HCT116 (cell line): ENCODE data around the gene SEC24B. TPM values are rescaled to one million over a fixed set of nuclear protein-coding genes. Genes with fewer than 3 reads are reported as not detected.

Experiments used
- ATAC-seq: fragments of 200-7000 bp; cut with Tn5 transposase; 2 replicates; pipeline ENCODE4 v1.9.1; 2020; ENCODE audit warnings: mild to moderate bottlenecking, moderate library complexity
- BruUV-seq: library from RNA; stranded (reverse); fragments of 400-500 nt; replicated peaks from 2 replicates; lab custom pipeline; 2021; lab: Mats Ljungman, UMichigan
- CTCF ChIA-PET: fragments of 300-600 bp; sonication (Branson Sonifier 250); formaldehyde crosslinking; loops from one replicate; lab custom pipeline; 2021; ENCODE audit warnings: antibody characterized with exemption; lab: Charles Lee
- POLR2A ChIA-PET: fragments of 300-600, 350-600 bp; sonication (Branson Sonifier 250); formaldehyde crosslinking; loops from one replicate; lab custom pipeline; 2021; ENCODE audit warnings: antibody characterized with exemption; lab: Charles Lee
- RAD21 ChIA-PET, 2 experiments: fragments of 300-600 bp; sonication (Branson Sonifier 250); formaldehyde crosslinking; loops; one replicate each; lab custom pipeline; 2023; ENCODE audit warnings: low total read pairs in 2 of 2; ENCODE audit not compliant: uncharacterized antibody in 2 of 2, unreplicated experiment in 2 of 2, low non-redundant PET in 1 of 2; lab: Charles Lee
- DNase-seq: peaks from one replicate; pipeline ENCODE4 v3.0.0-alpha.2; 2010; ENCODE audit warnings: low read depth, low spot score
- H2AFZ ChIP-seq: fragments of 200-600 bp; shearing (Covaris generic), sonication (generic); 2 replicates; pipeline ENCODE4 v1.6.1; 2017; ENCODE audit warnings: low read depth, mixed run types, mixed read lengths, antibody characterized with exemption, low read length; ENCODE audit not compliant: poor library complexity, severe bottlenecking
- H3K27ac ChIP-seq: 2 replicates; pipeline ENCODE4 v1.5.1; 2012; ENCODE audit warnings: low read depth, low read length
- H3K27me3 ChIP-seq: fragments of 200-600 bp; sonication (generic); 2 replicates; pipeline ENCODE4 v1.6.1; 2016; ENCODE audit warnings: mixed run types, low read length, mixed read lengths; ENCODE audit not compliant: insufficient read depth
- H3K36me3 ChIP-seq, 2 experiments: fragments of 200-500 bp in 1 of 2; fragments of 200-600 bp in 1 of 2; sonication (Bioruptor generic) in 1 of 2; sonication (generic) in 1 of 2; 2 replicates each; pipeline versions ENCODE4 v1.5.1 to v1.6.1; 2014 to 2016; ENCODE audit warnings: low read length in 2 of 2, inconsistent platforms in 1 of 2, mixed read lengths in 1 of 2, mixed run types in 1 of 2; ENCODE audit not compliant: insufficient read depth in 2 of 2, control insufficient read depth in 1 of 2
- H3K4me1 ChIP-seq, 2 experiments: fragments of 200-600 bp in 1 of 2; sonication (generic) in 1 of 2; 2 replicates each; pipeline versions ENCODE4 v1.5.1 to v1.6.1; 2012 to 2017; ENCODE audit warnings: low read length in 2 of 2, inconsistent platforms in 1 of 2, mild to moderate bottlenecking in 1 of 2, mixed read lengths in 1 of 2, mixed run types in 1 of 2, moderate library complexity in 1 of 2; ENCODE audit not compliant: insufficient read depth in 2 of 2, control insufficient read depth in 1 of 2
- H3K4me2 ChIP-seq: fragments of 200-600 bp; sonication (generic); 2 replicates; pipeline ENCODE4 v1.6.1; 2017; ENCODE audit warnings: mixed run types, low read length, mixed read lengths
- H3K4me3 ChIP-seq, 2 experiments: fragments of 200-600 bp in 1 of 2; sonication (generic) in 1 of 2; replicated peaks in 1 of 2; 2 replicates each; pipeline ENCODE4 v1.5.1; 2011 to 2016; ENCODE audit warnings: low read length in 2 of 2, control low read depth in 1 of 2, low read depth in 1 of 2, mild to moderate bottlenecking in 1 of 2, mixed read lengths in 1 of 2, mixed run types in 1 of 2
- H3K79me2 ChIP-seq: fragments of 200-600 bp; sonication (generic); 2 replicates; pipeline ENCODE4 v1.6.1; 2017; ENCODE audit warnings: mild to moderate bottlenecking, mixed run types, low read length, moderate library complexity, mixed read lengths; ENCODE audit not compliant: insufficient read depth
- H3K9ac ChIP-seq: fragments of 200-600 bp; sonication (generic); 2 replicates; pipeline ENCODE4 v1.6.1; 2016; ENCODE audit warnings: low read length, mixed read lengths
- H3K9me2 ChIP-seq: fragments of 200-600 bp; sonication (generic), shearing (Covaris generic); 2 replicates; pipeline ENCODE4 v1.6.1; 2017; ENCODE audit warnings: mixed run types, mild to moderate bottlenecking, moderate library complexity; ENCODE audit not compliant: insufficient read depth
- H3K9me3 ChIP-seq, 2 experiments: fragments of 200-500 bp in 1 of 2; fragments of 200-600 bp in 1 of 2; sonication (Bioruptor generic) in 1 of 2; sonication (generic) in 1 of 2; 2 replicates each; pipeline ENCODE4 v1.6.1; 2014 to 2017; ENCODE audit warnings: low read length in 2 of 2, mixed read lengths in 2 of 2, inconsistent platforms in 1 of 2, low read depth in 1 of 2, mild to moderate bottlenecking in 1 of 2, mixed run types in 1 of 2, moderate library complexity in 1 of 2; ENCODE audit not compliant: control insufficient read depth in 1 of 2, insufficient read depth in 1 of 2
- H4K20me1 ChIP-seq: fragments of 200-600 bp; sonication (generic), shearing (Covaris generic); 2 replicates; pipeline ENCODE4 v1.6.1; 2017; ENCODE audit warnings: mixed run types, mild to moderate bottlenecking, moderate library complexity; ENCODE audit not compliant: insufficient read depth
- CEBPB ChIP-seq: IDR thresholded peaks from 2 replicates; pipeline ENCODE4 v1.6.1; 2012; ENCODE audit warnings: low read depth
- EGR1 ChIP-seq: IDR thresholded peaks from 2 replicates; pipeline ENCODE4 v1.6.1; 2012; ENCODE audit warnings: low read depth
- ELF1 ChIP-seq: IDR thresholded peaks from 2 replicates; pipeline ENCODE4 v1.6.1; 2012; ENCODE audit warnings: low read depth, borderline replicate concordance
- POLR2A ChIP-seq: IDR thresholded peaks from 2 replicates; pipeline ENCODE4 v1.7.0; 2011; ENCODE audit warnings: borderline replicate concordance; ENCODE audit not compliant: insufficient read depth, insufficient read length; ENCODE audit errors: extremely low read depth
- TCF7L2 ChIP-seq: IDR thresholded peaks from 2 replicates; pipeline ENCODE4 v1.7.0; 2011; ENCODE audit warnings: borderline replicate concordance, inconsistent platforms; ENCODE audit not compliant: insufficient read depth, insufficient read length; ENCODE audit errors: extremely low read depth
- ZFX ChIP-seq: fragments of 450-650 bp; IDR thresholded peaks from 2 replicates; pipeline ENCODE4 v1.6.1; 2017
- intact Hi-C: fragments of 100-400 bp; cut with micrococcal nuclease; formaldehyde crosslinking; loops from 2 replicates; pipeline ENCODE4 v1.10.0; 2022
- total RNA-seq: library from RNA; stranded (reverse); gene quantifications from one replicate; pipeline ENCODE4 v1.2.1, GENCODE V29; 2021; ENCODE audit not compliant: unreplicated experiment
- TF ChIP-seq, protein P1 (sequence below), 3 experiments: fragments of 200-600 bp in 1 of 3; sonication (generic) in 1 of 3; IDR thresholded peaks in 2 of 3; conservative IDR thresholded peaks in 1 of 3; 2 replicates each; pipeline ENCODE4 v1.5.1; 2012 to 2017; ENCODE audit warnings: low read depth in 2 of 3, low read length in 2 of 3, antibody characterized with exemption in 1 of 3, borderline replicate concordance in 1 of 3, control low read depth in 1 of 3, mild to moderate bottlenecking in 1 of 3, mixed read lengths in 1 of 3, mixed run types in 1 of 3, moderate library complexity in 1 of 3; ENCODE audit not compliant: insufficient read depth in 1 of 3
- TF ChIP-seq, protein P2 (sequence below): IDR thresholded peaks from 2 replicates; pipeline ENCODE4 v1.6.1; 2012; ENCODE audit warnings: low read depth

Gene SEC24B
- total RNA-seq, 1 experiment from 2014 or later = 33.0 TPM

DNA sequence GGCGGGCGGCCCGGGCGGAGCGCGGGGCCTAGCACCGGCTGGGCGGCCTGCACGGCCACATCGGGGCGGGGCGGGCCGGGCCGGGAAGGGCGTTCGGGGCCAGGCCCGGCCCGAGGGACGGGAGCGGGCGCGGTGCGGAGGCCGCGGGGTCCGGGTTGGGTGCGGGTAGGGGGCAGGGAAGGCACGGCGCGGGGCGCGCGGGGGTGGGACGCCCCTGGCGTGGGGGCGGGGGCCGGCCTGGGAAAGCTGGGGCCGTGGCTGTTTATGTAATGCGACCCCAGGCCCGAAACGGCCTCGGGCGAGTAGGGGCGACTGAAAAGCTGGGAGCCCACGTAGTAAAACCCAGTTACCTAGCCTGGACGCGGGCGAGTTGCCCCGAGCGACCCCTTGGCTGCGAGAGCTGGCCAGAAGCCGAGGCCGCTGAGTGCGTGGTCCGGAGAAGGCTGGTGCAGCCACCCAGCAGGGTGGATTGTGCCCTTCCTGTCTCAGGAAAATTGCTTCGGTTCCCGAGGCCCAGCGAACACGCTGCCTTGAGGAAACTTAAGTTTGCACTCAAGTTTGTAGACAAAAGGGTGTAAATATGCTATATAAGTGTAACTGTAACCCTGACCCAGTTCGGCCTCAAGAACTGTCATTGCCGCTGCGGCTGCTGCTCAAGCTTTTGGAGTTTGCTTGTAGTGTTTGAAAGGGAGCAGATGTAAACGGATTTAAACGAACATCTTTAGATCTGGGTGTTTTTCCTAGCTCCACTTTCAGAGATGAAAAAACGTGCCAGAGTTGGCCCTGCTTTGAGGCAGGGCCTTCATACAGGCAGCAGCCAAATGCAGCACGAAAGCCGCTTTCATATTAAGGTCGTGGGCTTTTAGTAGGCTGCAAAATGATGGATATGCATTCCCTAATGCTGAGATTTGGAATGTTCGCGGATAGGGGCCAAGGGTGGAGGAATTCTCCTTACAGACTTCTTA, 674 bp downstream of the SEC24B start:
- Histone ChIP-seq H3K36me3 (no peaks in the 10 kb centered on the region; a peak in 1 of 4 replicates), H3K27ac (peak overlapping the region; percentile 83), H3K9me2 (no peaks in the 10 kb centered on the region), H3K4me3 (peak overlapping the region; percentile 77 to 89), H3K27me3 (no peaks in the 10 kb centered on the region), H3K9ac (peak overlapping the region; percentile 74), H3K79me2 (peaks cover 59% of the 10 kb centered on the region), H4K20me1 (peaks cover 22% of the 10 kb centered on the region; the same call in 1 of the 2 replicates), H3K9me3 (no peaks in the 10 kb centered on the region), H3K4me2 (peak overlapping the region; percentile 91), H3K4me1 (peaks cover 7 to 22% of the 10 kb centered on the region in 2 experiments; a peak in 3 of 4 replicates), H2AFZ (no peak overlapping the region)
- intact Hi-C loops = no loop called here
- no TSS peak for BruUV-seq
- ATAC-seq (peak; percentile 66), DNase-seq (no peak)
- ChIA-PET RAD21 (no interaction called here), CTCF (interaction anchor here (1.0 to 1.2 kb wide), 5 partner anchors 7 to 548 kb away, joined by 3 to 4 read pairs (median 4); no protein-coding TSS in a partner anchor), POLR2A (interaction anchor here (1.3 kb wide), 1 partner anchor 544 kb away, joined by 3 read pairs; no protein-coding TSS in a partner anchor)
- TF ChIP-seq TCF7L2 (no peak), EGR1 (no peak), ZFX (peak; percentile 87), POLR2A (no peak), CEBPB (no peak), ELF1 (no peak)
- TF ChIP-seq, protein P1, sequence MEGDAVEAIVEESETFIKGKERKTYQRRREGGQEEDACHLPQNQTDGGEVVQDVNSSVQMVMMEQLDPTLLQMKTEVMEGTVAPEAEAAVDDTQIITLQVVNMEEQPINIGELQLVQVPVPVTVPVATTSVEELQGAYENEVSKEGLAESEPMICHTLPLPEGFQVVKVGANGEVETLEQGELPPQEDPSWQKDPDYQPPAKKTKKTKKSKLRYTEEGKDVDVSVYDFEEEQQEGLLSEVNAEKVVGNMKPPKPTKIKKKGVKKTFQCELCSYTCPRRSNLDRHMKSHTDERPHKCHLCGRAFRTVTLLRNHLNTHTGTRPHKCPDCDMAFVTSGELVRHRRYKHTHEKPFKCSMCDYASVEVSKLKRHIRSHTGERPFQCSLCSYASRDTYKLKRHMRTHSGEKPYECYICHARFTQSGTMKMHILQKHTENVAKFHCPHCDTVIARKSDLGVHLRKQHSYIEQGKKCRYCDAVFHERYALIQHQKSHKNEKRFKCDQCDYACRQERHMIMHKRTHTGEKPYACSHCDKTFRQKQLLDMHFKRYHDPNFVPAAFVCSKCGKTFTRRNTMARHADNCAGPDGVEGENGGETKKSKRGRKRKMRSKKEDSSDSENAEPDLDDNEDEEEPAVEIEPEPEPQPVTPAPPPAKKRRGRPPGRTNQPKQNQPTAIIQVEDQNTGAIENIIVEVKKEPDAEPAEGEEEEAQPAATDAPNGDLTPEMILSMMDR (IDR thresholded peaks at IDR 0.05 in 2 of 3, conservative IDR thresholded peaks at IDR 0.05 in 1 of 3; ENCODE audit: borderline replicate concordance in 1 of 3, insufficient read depth in 1 of 3, low read depth in 2 of 3, low read length in 2 of 3) = no peak
- TF ChIP-seq, protein P2, sequence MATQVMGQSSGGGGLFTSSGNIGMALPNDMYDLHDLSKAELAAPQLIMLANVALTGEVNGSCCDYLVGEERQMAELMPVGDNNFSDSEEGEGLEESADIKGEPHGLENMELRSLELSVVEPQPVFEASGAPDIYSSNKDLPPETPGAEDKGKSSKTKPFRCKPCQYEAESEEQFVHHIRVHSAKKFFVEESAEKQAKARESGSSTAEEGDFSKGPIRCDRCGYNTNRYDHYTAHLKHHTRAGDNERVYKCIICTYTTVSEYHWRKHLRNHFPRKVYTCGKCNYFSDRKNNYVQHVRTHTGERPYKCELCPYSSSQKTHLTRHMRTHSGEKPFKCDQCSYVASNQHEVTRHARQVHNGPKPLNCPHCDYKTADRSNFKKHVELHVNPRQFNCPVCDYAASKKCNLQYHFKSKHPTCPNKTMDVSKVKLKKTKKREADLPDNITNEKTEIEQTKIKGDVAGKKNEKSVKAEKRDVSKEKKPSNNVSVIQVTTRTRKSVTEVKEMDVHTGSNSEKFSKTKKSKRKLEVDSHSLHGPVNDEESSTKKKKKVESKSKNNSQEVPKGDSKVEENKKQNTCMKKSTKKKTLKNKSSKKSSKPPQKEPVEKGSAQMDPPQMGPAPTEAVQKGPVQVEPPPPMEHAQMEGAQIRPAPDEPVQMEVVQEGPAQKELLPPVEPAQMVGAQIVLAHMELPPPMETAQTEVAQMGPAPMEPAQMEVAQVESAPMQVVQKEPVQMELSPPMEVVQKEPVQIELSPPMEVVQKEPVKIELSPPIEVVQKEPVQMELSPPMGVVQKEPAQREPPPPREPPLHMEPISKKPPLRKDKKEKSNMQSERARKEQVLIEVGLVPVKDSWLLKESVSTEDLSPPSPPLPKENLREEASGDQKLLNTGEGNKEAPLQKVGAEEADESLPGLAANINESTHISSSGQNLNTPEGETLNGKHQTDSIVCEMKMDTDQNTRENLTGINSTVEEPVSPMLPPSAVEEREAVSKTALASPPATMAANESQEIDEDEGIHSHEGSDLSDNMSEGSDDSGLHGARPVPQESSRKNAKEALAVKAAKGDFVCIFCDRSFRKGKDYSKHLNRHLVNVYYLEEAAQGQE = no peak
